ENCODE data around the gene FBLIM1. TPM values are rescaled to one million over a fixed set of nuclear protein-coding genes. Genes with fewer than 3 reads are reported as not detected.

The FBLIM1 gene
- total RNA-seq, 1 experiment from 2014 or later = 9.0 TPM

GRCh38 chr1:15762546-15762945 lies 4.0 kb downstream of the FBLIM1 start:
- DNase-seq = no peak
- Histone ChIP-seq H3K9me3 (replicated peaks) (no peaks in the 10 kb centered on the region), H3K4me1 (peaks cover 24% of the 10 kb centered on the region), H3K36me3 (no peaks in the 10 kb centered on the region), H3K27ac (no peak overlapping the region), H3K4me3 (no peak overlapping the region), H3K27me3 (no peaks in the 10 kb centered on the region)

- DNase-seq = no peak
- peaks cover 16% of the 10 kb centered on the region for H3K4me1 ChIP-seq
Observed at GRCh38 chr1:15764269-15764764, 5.7 kb downstream of the FBLIM1 start.

GRCh38 chr1:15764890-15765289 lies 6.3 kb downstream of the FBLIM1 start:
- DNase-seq = no peak
- no peak overlapping the region for H3K27ac ChIP-seq
- H3K9me3 ChIP-seq (replicated peaks) = no peaks in the 10 kb centered on the region
- no peaks in the 10 kb centered on the region for H3K36me3 ChIP-seq
- no peak overlapping the region for H3K4me3 ChIP-seq
- peaks cover 12% of the 10 kb centered on the region for H3K4me1 ChIP-seq
- H3K27me3 ChIP-seq = no peaks in the 10 kb centered on the region

More at GRCh38 chr1:15764269-15764764, 5.7 kb downstream of the FBLIM1 start:
- Histone ChIP-seq H3K36me3 (no peaks in the 10 kb centered on the region), H3K27me3 (no peaks in the 10 kb centered on the region), H3K27ac (no peak overlapping the region), H3K9me3 (replicated peaks) (no peaks in the 10 kb centered on the region), H3K4me3 (no peak overlapping the region)

- no peak overlapping the region for H3K4me3 ChIP-seq
- H3K36me3 ChIP-seq = no peaks in the 10 kb centered on the region
- H3K27ac ChIP-seq = no peak overlapping the region
- H3K9me3 ChIP-seq (replicated peaks) = no peaks in the 10 kb centered on the region
- H3K4me1 ChIP-seq = peaks cover 7% of the 10 kb centered on the region; the same call in 1 of the 2 replicates
- H3K27me3 ChIP-seq = no peaks in the 10 kb centered on the region
- DNase-seq = no peak
Observed at GRCh38 chr1:15765495-15766194, 7.0 kb downstream of the FBLIM1 start.

- Histone ChIP-seq H3K27me3 (no peaks in the 10 kb centered on the region), H3K4me3 (no peak overlapping the region), H3K27ac (no peak overlapping the region), H3K4me1 (no peaks in the 10 kb centered on the region), H3K9me3 (replicated peaks) (no peaks in the 10 kb centered on the region), H3K36me3 (no peaks in the 10 kb centered on the region)
- no peak for DNase-seq
Observed at GRCh38 chr1:15767941-15768340, 9.3 kb downstream of the FBLIM1 start.

- no peaks in the 10 kb centered on the region for H3K9me3 ChIP-seq (replicated peaks)
- no peaks in the 10 kb centered on the region for H3K4me1 ChIP-seq
- no peak overlapping the region for H3K27ac ChIP-seq
- no peak for DNase-seq
- no peaks in the 10 kb centered on the region for H3K36me3 ChIP-seq
- no peaks in the 10 kb centered on the region for H3K27me3 ChIP-seq
- no peak overlapping the region for H3K4me3 ChIP-seq
Observed at GRCh38 chr1:15768388-15768787, 9.8 kb downstream of the FBLIM1 start.

- Histone ChIP-seq H3K36me3 (no peaks in the 10 kb centered on the region), H3K27ac (no peak overlapping the region), H3K4me1 (no peaks in the 10 kb centered on the region), H3K9me3 (replicated peaks) (no peaks in the 10 kb centered on the region), H3K27me3 (no peaks in the 10 kb centered on the region), H3K4me3 (no peak overlapping the region)
- DNase-seq = no peak
Observed at GRCh38 chr1:15770313-15770962, 11.8 kb downstream of the FBLIM1 start.

GRCh38 chr1:15771836-15772515 lies 13.4 kb downstream of the FBLIM1 start:
- Histone ChIP-seq H3K4me1 (no peaks in the 10 kb centered on the region), H3K27me3 (no peaks in the 10 kb centered on the region), H3K9me3 (replicated peaks) (no peaks in the 10 kb centered on the region), H3K36me3 (no peaks in the 10 kb centered on the region; the same call in 1 of the 2 replicates), H3K27ac (no peak overlapping the region), H3K4me3 (no peak overlapping the region)
- no peak for DNase-seq

- Histone ChIP-seq H3K4me1 (no peaks in the 10 kb centered on the region), H3K9me3 (replicated peaks) (no peaks in the 10 kb centered on the region), H3K27ac (no peak overlapping the region), H3K36me3 (no peaks in the 10 kb centered on the region; the same call in 1 of the 2 replicates), H3K27me3 (no peaks in the 10 kb centered on the region), H3K4me3 (no peak overlapping the region)
- no peak for DNase-seq
Observed at GRCh38 chr1:15775706-15776105, 17.1 kb downstream of the FBLIM1 start.

GRCh38 chr1:15777909-15778707 lies 19.5 kb downstream of the FBLIM1 start:
- Histone ChIP-seq H3K4me1 (no peaks in the 10 kb centered on the region), H3K4me3 (no peak overlapping the region), H3K36me3 (no peaks in the 10 kb centered on the region; the same call in 1 of the 2 replicates), H3K27ac (no peak overlapping the region), H3K9me3 (replicated peaks) (no peaks in the 10 kb centered on the region), H3K27me3 (no peaks in the 10 kb centered on the region)
- DNase-seq = no peak

GRCh38 chr1:15785683-15786082 lies 27.1 kb downstream of the FBLIM1 start:
- H3K9me3 ChIP-seq (replicated peaks) = no peaks in the 10 kb centered on the region
- DNase-seq = no peak
- no peaks in the 10 kb centered on the region for H3K36me3 ChIP-seq

GRCh38 chr1:15786581-15786980 lies 28.0 kb downstream of the FBLIM1 start:
- DNase-seq = no peak
- Histone ChIP-seq H3K27me3 (no peaks in the 10 kb centered on the region), H3K27ac (no peak overlapping the region)

More at GRCh38 chr1:15785683-15786082, 27.1 kb downstream of the FBLIM1 start:
- H3K4me3 ChIP-seq = no peak overlapping the region
- H3K4me1 ChIP-seq = peaks cover 7% of the 10 kb centered on the region
- H3K27me3 ChIP-seq = no peaks in the 10 kb centered on the region
- no peak overlapping the region for H3K27ac ChIP-seq

GRCh38 chr1:15788624-15789301 lies 30.2 kb downstream of the FBLIM1 start:
- peak; percentile 89 to 93 for DNase-seq
- H3K27me3 ChIP-seq = no peaks in the 10 kb centered on the region
- peak overlapping the region; percentile 74 for H3K27ac ChIP-seq
- H3K4me3 ChIP-seq = no peak overlapping the region
- H3K9me3 ChIP-seq (replicated peaks) = no peaks in the 10 kb centered on the region
- no peaks in the 10 kb centered on the region for H3K36me3 ChIP-seq
- peaks cover 13% of the 10 kb centered on the region for H3K4me1 ChIP-seq

More at GRCh38 chr1:15786581-15786980, 28.0 kb downstream of the FBLIM1 start:
- H3K36me3 ChIP-seq = no peaks in the 10 kb centered on the region
- no peaks in the 10 kb centered on the region for H3K9me3 ChIP-seq (replicated peaks)
- H3K4me1 ChIP-seq = peaks cover 7% of the 10 kb centered on the region
- no peak overlapping the region for H3K4me3 ChIP-seq

GRCh38 chr1:15796086-15796462 lies 37.5 kb downstream of the FBLIM1 start:
- peaks cover 49% of the 10 kb centered on the region for H3K4me1 ChIP-seq
- no peaks in the 10 kb centered on the region for H3K36me3 ChIP-seq
- H3K9me3 ChIP-seq (replicated peaks) = no peaks in the 10 kb centered on the region
- no peak overlapping the region for H3K4me3 ChIP-seq
- no peak for DNase-seq
- peak overlapping the region; percentile 60 for H3K27ac ChIP-seq
- no peaks in the 10 kb centered on the region for H3K27me3 ChIP-seq
